ENCODE data around the gene EXD3.

EXD3 gene

GRCh38 chr9:137303151-137303892 is 119.6 kb downstream of the EXD3 start:
- H3K36me3 Mint-ChIP-seq (ENCODE audit: low read depth), result no peaks in the 10 kb centered on the region
- H3K4me1 Mint-ChIP-seq (ENCODE audit: low read depth), result peaks cover 25% of the 10 kb centered on the region
- peaks cover 17% of the 10 kb centered on the region for H3K27me3 Mint-ChIP-seq
- H3K9me3 Mint-ChIP-seq, result no peaks in the 10 kb centered on the region
- H3K4me3 Mint-ChIP-seq, result peak overlapping the region; percentile 39
- no peak overlapping the region for H3K27ac Mint-ChIP-seq

- Mint-ChIP-seq H3K9me3 (no peaks in the 10 kb centered on the region), H3K27me3 (peaks cover 17% of the 10 kb centered on the region), H3K36me3 (ENCODE audit: low read depth) (no peaks in the 10 kb centered on the region), H3K4me1 (ENCODE audit: low read depth) (peaks cover 24% of the 10 kb centered on the region), H3K27ac (no peak overlapping the region), H3K4me3 (peak overlapping the region; percentile 39)
Observed at GRCh38 chr9:137302449-137303150, 120.4 kb downstream of the EXD3 start.

GRCh38 chr9:137302118-137302448 is 120.9 kb downstream of the EXD3 start, which contains the start of gene NRARP:
Gene NRARP, minus strand, starts transcription at chr9:137302271. Its CDS starts 343 bp downstream, at chr9:137301928.
- no peaks in the 10 kb centered on the region for H3K9me3 Mint-ChIP-seq
- no peak within 1 kb of the TSS for H3K27ac Mint-ChIP-seq
- H3K27me3 Mint-ChIP-seq, result peaks cover 21% of the 10 kb centered on the region
- H3K4me1 Mint-ChIP-seq (ENCODE audit: low read depth), result peaks cover 19% of the 10 kb centered on the region
- peak within 1 kb of the TSS; percentile 73 for H3K4me3 Mint-ChIP-seq
- no peaks in the 10 kb centered on the region for H3K36me3 Mint-ChIP-seq (ENCODE audit: low read depth)

GRCh38 chr9:137301081-137301947 is 121.6 kb downstream of the EXD3 start:
- H3K4me1 Mint-ChIP-seq (ENCODE audit: low read depth), result peaks cover 18% of the 10 kb centered on the region
- H3K9me3 Mint-ChIP-seq, result no peaks in the 10 kb centered on the region
- H3K27me3 Mint-ChIP-seq, result peaks cover 29% of the 10 kb centered on the region
- H3K36me3 Mint-ChIP-seq (ENCODE audit: low read depth), result no peaks in the 10 kb centered on the region
- H3K4me3 Mint-ChIP-seq, result peak overlapping the region; percentile 80
- H3K27ac Mint-ChIP-seq, result no peak overlapping the region

- Mint-ChIP-seq H3K4me1 (ENCODE audit: low read depth) (peaks cover 18% of the 10 kb centered on the region), H3K4me3 (peak overlapping the region; percentile 80), H3K9me3 (no peaks in the 10 kb centered on the region), H3K27me3 (peaks cover 30% of the 10 kb centered on the region), H3K36me3 (ENCODE audit: low read depth) (no peaks in the 10 kb centered on the region), H3K27ac (no peak overlapping the region)
Observed at GRCh38 chr9:137300567-137301080, 122.3 kb downstream of the EXD3 start.

GRCh38 chr9:137299938-137300337 is 123.0 kb downstream of the EXD3 start:
- peaks cover 30% of the 10 kb centered on the region for H3K27me3 Mint-ChIP-seq
- peak overlapping the region; percentile 20 for H3K4me3 Mint-ChIP-seq
- H3K27ac Mint-ChIP-seq, result no peak overlapping the region
- no peaks in the 10 kb centered on the region for H3K9me3 Mint-ChIP-seq
- peaks cover 14% of the 10 kb centered on the region for H3K4me1 Mint-ChIP-seq (ENCODE audit: low read depth)
- no peaks in the 10 kb centered on the region for H3K36me3 Mint-ChIP-seq (ENCODE audit: low read depth)

GRCh38 chr9:137299203-137299565 is 123.8 kb downstream of the EXD3 start:
- H3K4me1 Mint-ChIP-seq (ENCODE audit: low read depth), result peaks cover 21% of the 10 kb centered on the region
- peaks cover 33% of the 10 kb centered on the region for H3K27me3 Mint-ChIP-seq
- no peak overlapping the region for H3K27ac Mint-ChIP-seq
- H3K9me3 Mint-ChIP-seq, result no peaks in the 10 kb centered on the region
- no peak overlapping the region for H3K4me3 Mint-ChIP-seq
- no peaks in the 10 kb centered on the region for H3K36me3 Mint-ChIP-seq (ENCODE audit: low read depth)

- peaks cover 21% of the 10 kb centered on the region for H3K4me1 Mint-ChIP-seq (ENCODE audit: low read depth)
- no peak overlapping the region for H3K4me3 Mint-ChIP-seq
- no peaks in the 10 kb centered on the region for H3K36me3 Mint-ChIP-seq (ENCODE audit: low read depth)
- no peak overlapping the region for H3K27ac Mint-ChIP-seq
- peaks cover 39% of the 10 kb centered on the region for H3K27me3 Mint-ChIP-seq
- no peaks in the 10 kb centered on the region for H3K9me3 Mint-ChIP-seq
Observed at GRCh38 chr9:137298401-137299202, 124.4 kb downstream of the EXD3 start.

GRCh38 chr9:137297966-137298365 is 125.0 kb downstream of the EXD3 start:
- no peak overlapping the region for H3K27ac Mint-ChIP-seq
- H3K4me1 Mint-ChIP-seq (ENCODE audit: low read depth), result peaks cover 21% of the 10 kb centered on the region
- H3K36me3 Mint-ChIP-seq (ENCODE audit: low read depth), result no peaks in the 10 kb centered on the region
- no peak overlapping the region for H3K4me3 Mint-ChIP-seq
- peaks cover 44% of the 10 kb centered on the region for H3K27me3 Mint-ChIP-seq
- H3K9me3 Mint-ChIP-seq, result no peaks in the 10 kb centered on the region

GRCh38 chr9:137296670-137297664 is 126.0 kb downstream of the EXD3 start:
- Mint-ChIP-seq H3K27ac (no peak overlapping the region), H3K4me3 (peak overlapping the region; percentile 17), H3K9me3 (no peaks in the 10 kb centered on the region), H3K4me1 (ENCODE audit: low read depth) (peaks cover 21% of the 10 kb centered on the region), H3K27me3 (peaks cover 46% of the 10 kb centered on the region), H3K36me3 (ENCODE audit: low read depth) (no peaks in the 10 kb centered on the region)

- peak overlapping the region; percentile 17 for H3K4me3 Mint-ChIP-seq
- H3K27ac Mint-ChIP-seq, result no peak overlapping the region
- H3K36me3 Mint-ChIP-seq (ENCODE audit: low read depth), result no peaks in the 10 kb centered on the region
- H3K27me3 Mint-ChIP-seq, result peaks cover 46% of the 10 kb centered on the region
- peaks cover 21% of the 10 kb centered on the region for H3K4me1 Mint-ChIP-seq (ENCODE audit: low read depth)
- H3K9me3 Mint-ChIP-seq, result no peaks in the 10 kb centered on the region
Observed at GRCh38 chr9:137295849-137296669, 126.9 kb downstream of the EXD3 start.

- Mint-ChIP-seq H3K27ac (no peak overlapping the region), H3K4me1 (ENCODE audit: low read depth) (peaks cover 17% of the 10 kb centered on the region), H3K4me3 (no peak overlapping the region), H3K36me3 (ENCODE audit: low read depth) (no peaks in the 10 kb centered on the region), H3K9me3 (no peaks in the 10 kb centered on the region), H3K27me3 (peaks cover 42% of the 10 kb centered on the region)
Observed at GRCh38 chr9:137295238-137295811, 127.6 kb downstream of the EXD3 start.
